HepG2 (cell line): ENCODE data around the gene CLEC16A.

ENCODE experiments used
- BHLHE40 ChIP-seq: IDR thresholded peaks from 2 replicates; pipeline ENCODE4 v1.6.1; 2011; ENCODE audit warnings: low read length, improper control_type of control experiment
- DNMT1 ChIP-seq: sonication (generic); formaldehyde crosslinking; IDR thresholded peaks from 2 replicates; pipeline ENCODE4 v1.5.1; 2020; ENCODE audit warnings: mild to moderate bottlenecking, missing genetic modification reagents
- HNRNPL ChIP-seq: fragments of 200-400 bp; formaldehyde crosslinking; IDR thresholded peaks from 2 replicates; pipeline ENCODE4 v1.6.1; 2017; ENCODE audit warnings: mild to moderate bottlenecking, low read depth, low read length
- POLR2A ChIP-seq, 2 experiments: IDR thresholded peaks; 2 replicates each; pipeline ENCODE4 v1.6.1; 2011; ENCODE audit warnings: low read depth in 2 of 2, low read length in 2 of 2, mild to moderate bottlenecking in 1 of 2, moderate library complexity in 1 of 2; ENCODE audit not compliant: insufficient read depth in 1 of 2

GRCh38 chr16:11029948-11030347 is 85.6 kb downstream of the CLEC16A start:
- TF ChIP-seq DNMT1 (CRISPR knock-in tag) (no peak), BHLHE40 (no peak), HNRNPL (no peak), POLR2A (IDR thresholded peaks at IDR 0.05; ENCODE audit: insufficient read depth in 1 of 2, low read depth in 2 of 2, low read length in 2 of 2) (no peak)
